Measurements from ENCODE around the gene PON2. TPM values are rescaled to one million over a fixed set of nuclear protein-coding genes. Genes with fewer than 3 reads are reported as not detected.
"Not testable (repeated sequence)": the region's sequence is repeated elsewhere in the genome, so short reads cannot be mapped to it uniquely, and the experiment has no call there.

PON2 gene
- total RNA-seq, 1 experiment from 2014 or later = 56.4 TPM

DNA sequence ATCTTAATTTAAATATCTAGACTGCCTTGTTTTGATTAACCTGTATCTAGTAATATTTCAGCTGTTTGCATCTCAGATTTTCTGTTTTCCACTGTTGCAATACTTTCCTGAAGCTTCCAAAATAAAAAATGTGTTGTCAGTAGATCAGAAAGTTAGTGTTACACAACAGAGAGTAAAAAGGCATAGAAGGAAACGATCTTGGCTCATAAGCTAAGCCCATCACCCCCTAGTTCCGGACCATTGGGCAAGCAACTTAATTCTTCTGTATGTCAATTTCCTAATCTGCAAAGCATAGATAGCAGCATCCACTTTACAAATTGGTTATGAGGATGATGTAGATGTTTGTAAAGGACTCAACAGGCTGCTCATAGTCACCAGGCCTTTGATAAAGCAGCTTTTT, 43.1 kb downstream of the PON2 start:
- no TSS peak for BruUV-seq (replicated peaks)
- Histone ChIP-seq H3K9me2 (replicated peaks; ENCODE audit: low read length) (no peaks in the 10 kb centered on the region), H3K79me2 (ENCODE audit: low read length) (no peaks in the 10 kb centered on the region), H3K4me3 (ENCODE audit: low read length) (no peak overlapping the region), H3K36me3 (ENCODE audit: low read depth, low read length) (no peaks in the 10 kb centered on the region), H2AFZ (ENCODE audit: low read length) (no peak overlapping the region), H3K9me3 (ENCODE audit: low read length) (no peaks in the 10 kb centered on the region), H3K4me2 (ENCODE audit: low read length) (no peak overlapping the region), H3K9ac (ENCODE audit: low read length) (no peak overlapping the region), H4K20me1 (ENCODE audit: low read length) (no peaks in the 10 kb centered on the region), H3F3A (ENCODE audit: low read length, unreplicated experiment) (no peaks in the 10 kb centered on the region), H3K27ac (ENCODE audit: low read length) (no peak overlapping the region), H3K4me1 (ENCODE audit: insufficient read depth, low read length) (no peaks in the 10 kb centered on the region), H3K27me3 (ENCODE audit: low read length) (no peaks in the 10 kb centered on the region)
- POLR2A ChIA-PET (ENCODE audit: unreplicated experiment) = no interaction called here
- CTCF ChIA-PET = no interaction called here
- no peak for TF ChIP-seq EZH2 (IDR thresholded peaks at IDR 0.05; ENCODE audit: low read length, unreplicated experiment)
- TF ChIP-seq EZH2phosphoT487 (IDR thresholded peaks at IDR 0.05; ENCODE audit: borderline replicate concordance, low read length) = no peak
- TF ChIP-seq, protein P1, sequence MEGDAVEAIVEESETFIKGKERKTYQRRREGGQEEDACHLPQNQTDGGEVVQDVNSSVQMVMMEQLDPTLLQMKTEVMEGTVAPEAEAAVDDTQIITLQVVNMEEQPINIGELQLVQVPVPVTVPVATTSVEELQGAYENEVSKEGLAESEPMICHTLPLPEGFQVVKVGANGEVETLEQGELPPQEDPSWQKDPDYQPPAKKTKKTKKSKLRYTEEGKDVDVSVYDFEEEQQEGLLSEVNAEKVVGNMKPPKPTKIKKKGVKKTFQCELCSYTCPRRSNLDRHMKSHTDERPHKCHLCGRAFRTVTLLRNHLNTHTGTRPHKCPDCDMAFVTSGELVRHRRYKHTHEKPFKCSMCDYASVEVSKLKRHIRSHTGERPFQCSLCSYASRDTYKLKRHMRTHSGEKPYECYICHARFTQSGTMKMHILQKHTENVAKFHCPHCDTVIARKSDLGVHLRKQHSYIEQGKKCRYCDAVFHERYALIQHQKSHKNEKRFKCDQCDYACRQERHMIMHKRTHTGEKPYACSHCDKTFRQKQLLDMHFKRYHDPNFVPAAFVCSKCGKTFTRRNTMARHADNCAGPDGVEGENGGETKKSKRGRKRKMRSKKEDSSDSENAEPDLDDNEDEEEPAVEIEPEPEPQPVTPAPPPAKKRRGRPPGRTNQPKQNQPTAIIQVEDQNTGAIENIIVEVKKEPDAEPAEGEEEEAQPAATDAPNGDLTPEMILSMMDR (conservative IDR thresholded peaks at IDR 0.05; ENCODE audit: low read depth, low read length) = no peak
- no peak for ATAC-seq
- intact Hi-C loops (cut with micrococcal nuclease) = no loop called here
- DNase-seq = no peak

DNA sequence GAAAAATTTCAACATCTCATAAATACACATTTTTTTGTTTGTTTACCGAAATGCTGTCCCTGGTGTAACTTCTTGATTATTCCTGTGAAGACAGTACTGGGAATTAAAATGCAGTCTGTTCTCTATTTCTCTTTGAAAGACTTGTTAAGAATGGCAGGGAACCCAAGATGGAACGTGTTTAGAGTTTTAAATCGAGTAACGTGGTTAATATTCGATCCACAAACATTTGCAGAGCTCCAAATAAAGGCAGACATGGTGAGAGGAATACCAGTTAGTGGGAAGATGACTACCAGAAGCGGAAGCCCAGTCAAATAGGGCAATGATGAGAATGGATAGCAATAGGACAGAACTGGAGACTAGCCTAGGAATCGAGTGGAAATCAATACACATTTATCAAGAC, 45.3 kb downstream of the PON2 start:
- TF ChIP-seq EZH2phosphoT487 (IDR thresholded peaks at IDR 0.05; ENCODE audit: borderline replicate concordance, low read length) (no peak), EZH2 (IDR thresholded peaks at IDR 0.05; ENCODE audit: low read length, unreplicated experiment) (no peak)
- TF ChIP-seq, protein P1 (conservative IDR thresholded peaks at IDR 0.05; ENCODE audit: low read depth, low read length) = no peak
- H3K27ac ChIP-seq (ENCODE audit: low read length) = no peak overlapping the region
- ATAC-seq = no peak
- no peaks in the 10 kb centered on the region for H3K27me3 ChIP-seq (ENCODE audit: low read length)
- H4K20me1 ChIP-seq (ENCODE audit: low read length) = no peaks in the 10 kb centered on the region
- H3K9me3 ChIP-seq (ENCODE audit: low read length) = no peaks in the 10 kb centered on the region
- H3K4me2 ChIP-seq (ENCODE audit: low read length) = no peak overlapping the region
- no peak overlapping the region for H3K4me3 ChIP-seq (ENCODE audit: low read length)
- ChIA-PET CTCF (no interaction called here), POLR2A (ENCODE audit: unreplicated experiment) (no interaction called here)
- no TSS peak for BruUV-seq (replicated peaks)
- H3K4me1 ChIP-seq (ENCODE audit: insufficient read depth, low read length) = no peaks in the 10 kb centered on the region
- intact Hi-C loops (cut with micrococcal nuclease) = no loop called here
- H3F3A ChIP-seq (ENCODE audit: low read length, unreplicated experiment) = no peaks in the 10 kb centered on the region
- no peak for DNase-seq
- H3K36me3 ChIP-seq (ENCODE audit: low read depth, low read length) = no peaks in the 10 kb centered on the region
- H3K9me2 ChIP-seq (replicated peaks; ENCODE audit: low read length) = no peaks in the 10 kb centered on the region
- H3K9ac ChIP-seq (ENCODE audit: low read length) = no peak overlapping the region
- no peaks in the 10 kb centered on the region for H3K79me2 ChIP-seq (ENCODE audit: low read length)
- H2AFZ ChIP-seq (ENCODE audit: low read length) = no peak overlapping the region

DNA sequence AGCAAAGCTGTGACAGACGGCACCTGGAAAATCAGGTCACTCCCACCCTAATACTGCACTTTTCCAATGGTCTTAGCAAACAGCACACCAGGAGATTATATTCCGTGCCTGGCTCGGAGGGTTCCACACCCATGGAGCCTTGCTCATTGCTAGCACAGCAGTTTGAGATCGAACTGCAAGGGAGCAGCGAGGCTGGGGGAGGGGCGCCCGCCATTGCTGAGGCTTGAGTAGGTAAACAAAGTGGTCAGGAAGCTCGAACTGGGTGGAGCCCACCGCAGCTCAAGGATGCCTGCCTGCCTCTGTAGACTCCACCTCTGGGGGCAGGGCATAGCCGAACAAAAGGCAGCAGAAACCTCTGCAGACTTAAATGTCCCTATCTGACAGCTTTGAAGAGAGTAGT, 55.4 kb downstream of the PON2 start:
- DNase-seq; H4K20me1 ChIP-seq (ENCODE audit: low read length); H3F3A ChIP-seq (ENCODE audit: low read length, unreplicated experiment); CTCF ChIA-PET; intact Hi-C loops (cut with micrococcal nuclease); H3K9me3 ChIP-seq (ENCODE audit: low read length); H3K27me3 ChIP-seq (ENCODE audit: low read length); ATAC-seq; H3K9ac ChIP-seq (ENCODE audit: low read length); H3K36me3 ChIP-seq (ENCODE audit: low read depth, low read length); H3K9me2 ChIP-seq (replicated peaks; ENCODE audit: low read length); BruUV-seq (replicated peaks); H3K4me3 ChIP-seq (ENCODE audit: low read length); H3K4me1 ChIP-seq (ENCODE audit: insufficient read depth, low read length); H3K79me2 ChIP-seq (ENCODE audit: low read length); H2AFZ ChIP-seq (ENCODE audit: low read length); POLR2A ChIA-PET (ENCODE audit: unreplicated experiment); H3K27ac ChIP-seq (ENCODE audit: low read length); H3K4me2 ChIP-seq (ENCODE audit: low read length): not testable (repeated sequence)

Measured in PC-3 (cell line).